ENCODE measurements around the gene ANKRD40. TPM values are rescaled to one million over a fixed set of nuclear protein-coding genes. Genes with fewer than 3 reads are reported as not detected.

Gene ANKRD40
- total and polyA plus RNA-seq, 2 donors (not counting 3 experiments of a cell fraction or from before 2014, with no cell fraction given): 24.5 to 56.0 TPM

DNA sequence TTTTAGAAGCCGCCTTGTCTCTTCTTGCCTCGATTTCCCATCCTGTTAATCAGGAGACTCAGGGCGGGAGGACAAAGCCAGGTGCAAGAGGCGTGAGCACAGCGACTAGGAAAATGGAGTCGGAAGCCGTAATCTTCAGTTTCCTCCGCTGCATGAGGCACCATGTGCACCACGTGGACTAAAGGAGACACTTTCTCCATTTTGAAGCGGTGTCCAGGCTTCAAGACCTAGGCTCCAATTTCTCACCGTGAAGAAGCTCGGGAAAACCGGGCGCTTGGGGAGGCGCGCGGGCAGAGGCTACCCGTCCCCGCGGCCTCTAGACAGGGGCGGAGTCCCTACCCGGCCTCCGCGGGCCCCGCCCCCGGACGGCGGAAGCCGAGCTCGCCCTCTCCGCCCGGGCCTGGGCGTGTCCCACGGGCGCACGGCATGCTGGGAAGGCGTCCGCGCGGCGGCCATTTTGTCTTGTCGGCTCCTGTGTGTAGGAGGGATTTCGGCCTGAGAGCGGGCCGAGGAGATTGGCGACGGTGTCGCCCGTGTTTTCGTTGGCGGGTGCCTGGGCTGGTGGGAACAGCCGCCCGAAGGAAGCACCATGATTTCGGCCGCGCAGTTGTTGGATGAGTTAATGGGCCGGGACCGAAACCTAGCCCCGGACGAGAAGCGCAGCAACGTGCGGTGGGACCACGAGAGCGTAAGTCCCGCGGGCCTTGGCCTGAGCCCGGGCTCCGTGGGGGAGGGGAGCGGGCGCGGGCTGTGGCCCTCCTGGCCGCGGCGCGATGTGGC is 11.6 kb upstream of the ANKRD40 start, which contains the start of gene LUC7L3:
Gene LUC7L3, plus strand, starts transcription at position 460 of the 780 bp plus-strand sequence. Its CDS starts 130 bp downstream, at position 590.
- peaks cover 49% of the 10 kb centered on the region for H3K79me2 ChIP-seq (ENCODE audit: control insufficient read depth, insufficient read depth, low read length)
- intact Hi-C loops (cut with micrococcal nuclease) (loop anchor here (1.0 kb wide), 1 partner anchor 11 kb away; no protein-coding TSS in a partner anchor), dilution Hi-C loops (cut with MboI; ENCODE audit: extremely low pct_ligation_motif_present, low sequenced_read_pairs) (no loop called here)
- peak; percentile 81 for FAIRE-seq
- no peaks in the 10 kb centered on the region for H3K9me3 ChIP-seq (replicated peaks; ENCODE audit: control insufficient read depth, insufficient read depth, low read length)
- TF ChIP-seq MYC (IDR thresholded peaks at IDR 0.05; ENCODE audit: low read depth, low read length) (peak; percentile 35), EZH2 (IDR thresholded peaks at IDR 0.05; ENCODE audit: borderline replicate concordance, low read depth, low read length, severe bottlenecking) (no peak), POLR2A (IDR thresholded peaks at IDR 0.05; ENCODE audit: low read depth, low read length) (peak; percentile 87), POLR2AphosphoS5 (IDR thresholded peaks at IDR 0.05; ENCODE audit: insufficient read depth, low read depth, low read length) (peak; percentile 97), GATA2 (IDR thresholded peaks at IDR 0.05; ENCODE audit: insufficient read depth, insufficient read length, low read depth, low read length) (no peak), FOS (IDR thresholded peaks at IDR 0.05; ENCODE audit: borderline replicate concordance, insufficient read depth, low read length) (no peak), JUN (IDR thresholded peaks at IDR 0.05; ENCODE audit: borderline replicate concordance, insufficient read depth, insufficient read length, low read depth) (no peak)
- TF ChIP-seq, protein P1, sequence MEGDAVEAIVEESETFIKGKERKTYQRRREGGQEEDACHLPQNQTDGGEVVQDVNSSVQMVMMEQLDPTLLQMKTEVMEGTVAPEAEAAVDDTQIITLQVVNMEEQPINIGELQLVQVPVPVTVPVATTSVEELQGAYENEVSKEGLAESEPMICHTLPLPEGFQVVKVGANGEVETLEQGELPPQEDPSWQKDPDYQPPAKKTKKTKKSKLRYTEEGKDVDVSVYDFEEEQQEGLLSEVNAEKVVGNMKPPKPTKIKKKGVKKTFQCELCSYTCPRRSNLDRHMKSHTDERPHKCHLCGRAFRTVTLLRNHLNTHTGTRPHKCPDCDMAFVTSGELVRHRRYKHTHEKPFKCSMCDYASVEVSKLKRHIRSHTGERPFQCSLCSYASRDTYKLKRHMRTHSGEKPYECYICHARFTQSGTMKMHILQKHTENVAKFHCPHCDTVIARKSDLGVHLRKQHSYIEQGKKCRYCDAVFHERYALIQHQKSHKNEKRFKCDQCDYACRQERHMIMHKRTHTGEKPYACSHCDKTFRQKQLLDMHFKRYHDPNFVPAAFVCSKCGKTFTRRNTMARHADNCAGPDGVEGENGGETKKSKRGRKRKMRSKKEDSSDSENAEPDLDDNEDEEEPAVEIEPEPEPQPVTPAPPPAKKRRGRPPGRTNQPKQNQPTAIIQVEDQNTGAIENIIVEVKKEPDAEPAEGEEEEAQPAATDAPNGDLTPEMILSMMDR (IDR thresholded peaks at IDR 0.05; ENCODE audit: extremely low read depth in 1 of 2, insufficient read depth in 1 of 2, low read depth in 1 of 2, low read length in 2 of 2): no peak
- TF ChIP-seq, protein P2, sequence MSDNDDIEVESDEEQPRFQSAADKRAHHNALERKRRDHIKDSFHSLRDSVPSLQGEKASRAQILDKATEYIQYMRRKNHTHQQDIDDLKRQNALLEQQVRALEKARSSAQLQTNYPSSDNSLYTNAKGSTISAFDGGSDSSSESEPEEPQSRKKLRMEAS (IDR thresholded peaks at IDR 0.05; ENCODE audit: insufficient read depth, insufficient read length): peak; percentile 91
- peaks cover 22% of the 10 kb centered on the region for H3K4me1 ChIP-seq (ENCODE audit: control insufficient read depth, extremely low read depth, insufficient read depth, low read length)
- peaks cover 11% of the 10 kb centered on the region for H4K20me1 ChIP-seq (replicated peaks; ENCODE audit: control insufficient read depth, extremely low read depth, insufficient read depth, low read length)
- peak within 1 kb of the TSS; percentile 95 for H2AFZ ChIP-seq (ENCODE audit: low read depth, low read length)
- no peaks in the 10 kb centered on the region for H3K36me3 ChIP-seq (ENCODE audit: control insufficient read depth in 2 of 2, extremely low read depth in 1 of 2, insufficient read depth in 2 of 2, low read length in 2 of 2)
- BruUV-seq (replicated peaks): TSS peak; percentile 98
- peak within 1 kb of the TSS; percentile 98 for H3K9ac ChIP-seq (replicated peaks; ENCODE audit: extremely low read depth, insufficient read depth, low read length)
- H3K4me2 ChIP-seq (ENCODE audit: insufficient read depth, low read length): peak within 1 kb of the TSS; percentile 91
- DNase-seq (ENCODE audit: low read depth, low spot score): peak; percentile 96
- peak within 1 kb of the TSS; percentile 94 for H3K27ac ChIP-seq (ENCODE audit: insufficient read depth, low read depth, low read length)
- H3K27me3 ChIP-seq (ENCODE audit: control insufficient read depth in 2 of 2, insufficient read depth in 2 of 2, low read length in 2 of 2): no peaks in the 10 kb centered on the region
- POLR2A ChIA-PET: interaction anchor here (1.1 kb wide), 1 partner anchor 11 kb away, joined by 7 read pairs; the partner anchor contains the start of gene ANKRD40
- H3K4me3 ChIP-seq (replicated peaks in 1 of 3; ENCODE audit: insufficient read depth in 1 of 3, low read depth in 1 of 3, low read length in 3 of 3): peak within 1 kb of the TSS; percentile 70 to 98 (median 90)
- CTCF ChIA-PET: interaction anchor here (0.8 to 1.5 kb wide), 3 partner anchors 11 to 64 kb away, joined by 3 to 9 read pairs (median 3); partner anchors contain the start of gene ANKRD40
- H3K9me1 ChIP-seq (replicated peaks; ENCODE audit: control insufficient read depth, extremely low read depth, insufficient read depth, low read length): no peaks in the 10 kb centered on the region
